ELF-1 (cell line): ENCODE data around the gene LRRC32.

Experiments
- DNase-seq: peaks from one replicate; pipeline ENCODE4 v3.0.0-alpha.2; 2016; ENCODE audit warnings: low read depth, low spot score

LRRC32 gene, protein sequence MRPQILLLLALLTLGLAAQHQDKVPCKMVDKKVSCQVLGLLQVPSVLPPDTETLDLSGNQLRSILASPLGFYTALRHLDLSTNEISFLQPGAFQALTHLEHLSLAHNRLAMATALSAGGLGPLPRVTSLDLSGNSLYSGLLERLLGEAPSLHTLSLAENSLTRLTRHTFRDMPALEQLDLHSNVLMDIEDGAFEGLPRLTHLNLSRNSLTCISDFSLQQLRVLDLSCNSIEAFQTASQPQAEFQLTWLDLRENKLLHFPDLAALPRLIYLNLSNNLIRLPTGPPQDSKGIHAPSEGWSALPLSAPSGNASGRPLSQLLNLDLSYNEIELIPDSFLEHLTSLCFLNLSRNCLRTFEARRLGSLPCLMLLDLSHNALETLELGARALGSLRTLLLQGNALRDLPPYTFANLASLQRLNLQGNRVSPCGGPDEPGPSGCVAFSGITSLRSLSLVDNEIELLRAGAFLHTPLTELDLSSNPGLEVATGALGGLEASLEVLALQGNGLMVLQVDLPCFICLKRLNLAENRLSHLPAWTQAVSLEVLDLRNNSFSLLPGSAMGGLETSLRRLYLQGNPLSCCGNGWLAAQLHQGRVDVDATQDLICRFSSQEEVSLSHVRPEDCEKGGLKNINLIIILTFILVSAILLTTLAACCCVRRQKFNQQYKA

DNA sequence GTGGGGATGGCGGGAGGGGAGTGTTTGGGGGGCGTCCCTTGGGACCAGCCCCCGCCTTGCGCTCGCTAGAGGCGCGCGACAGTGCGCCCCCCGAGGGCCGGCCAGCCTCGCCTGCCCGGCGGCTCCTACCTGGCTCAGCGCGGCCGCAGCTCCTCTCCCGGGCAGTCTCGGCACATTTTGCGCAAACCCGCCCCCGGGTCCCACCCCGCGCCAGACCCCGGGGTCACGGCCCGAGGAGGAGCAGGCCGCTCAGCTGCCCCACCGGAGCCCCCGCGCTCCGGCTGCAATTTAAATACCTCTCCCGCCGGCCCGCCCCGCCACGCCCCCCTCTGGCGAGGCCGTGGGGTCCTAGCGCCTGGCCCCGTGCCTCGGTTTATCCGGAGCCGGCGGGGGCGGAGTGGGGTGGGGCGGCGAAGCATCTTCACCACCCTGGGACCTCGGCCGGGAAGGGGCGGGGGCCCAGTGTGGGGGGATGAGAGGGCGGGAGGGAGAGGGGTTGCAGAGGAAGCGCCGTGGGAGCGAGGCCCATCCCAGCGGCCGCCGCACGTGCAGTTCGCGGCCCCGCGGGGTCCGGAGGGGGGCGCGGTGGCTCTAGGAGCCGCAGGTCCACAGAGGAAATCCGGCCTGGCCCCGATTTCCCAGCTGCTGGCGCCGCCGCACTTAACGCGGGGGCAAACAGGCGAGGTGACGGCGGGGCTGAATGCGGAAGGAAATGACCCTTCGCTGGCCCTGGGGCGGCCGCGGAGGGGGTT is at the start of gene LRRC32:
Gene LRRC32, minus strand, starts transcription at position 263 of the 752 bp plus-strand sequence. CDS start 4,793 bp downstream, outside the sequence.
- peak; percentile 46 for DNase-seq

DNA sequence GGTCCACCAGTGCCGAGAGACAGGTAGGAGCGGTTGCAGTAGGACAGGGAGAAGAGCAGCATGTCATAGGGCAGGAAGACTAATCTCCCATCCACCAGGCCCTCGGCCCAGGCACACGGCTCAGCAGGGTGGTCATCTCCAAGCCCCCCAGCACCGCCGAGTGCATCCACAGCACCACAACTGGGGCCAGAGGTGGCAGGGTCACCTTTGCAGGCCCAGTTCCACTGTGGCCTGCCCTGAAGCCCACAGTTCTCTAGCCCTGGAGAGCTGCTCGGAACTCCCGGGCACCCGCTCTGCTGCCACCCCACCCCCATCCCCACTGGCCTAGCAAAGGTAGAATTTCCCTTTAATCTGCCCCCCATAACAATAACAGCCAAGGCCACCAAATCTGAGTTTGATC is 49.1 kb upstream of the LRRC32 start:
- DNase-seq, result no peak

GRCh38 chr11:76719281-76719680 is 48.7 kb upstream of the LRRC32 start:
- DNase-seq, result no peak

- DNase-seq, result no peak
Measured at GRCh38 chr11:76717816-76718215, 47.3 kb upstream of the LRRC32 start.

DNA sequence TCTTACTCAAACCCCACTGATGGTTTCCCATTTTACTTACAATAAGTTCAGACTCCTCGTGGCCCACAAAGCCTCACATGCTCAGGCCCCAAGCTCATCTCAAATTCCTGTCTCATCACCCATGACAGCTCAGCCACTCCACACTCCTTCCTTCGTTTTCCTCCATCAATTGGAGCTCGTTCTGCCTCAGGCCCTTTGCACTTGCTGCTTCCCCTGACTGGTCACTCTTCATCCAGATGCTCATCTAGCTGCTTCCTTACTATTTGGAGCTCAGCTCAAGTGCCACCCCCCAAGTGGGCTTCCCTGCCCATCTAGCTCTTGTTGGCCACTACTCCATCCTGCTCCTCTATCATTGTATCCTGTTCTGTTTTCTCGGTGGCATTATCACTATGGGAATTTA is 46.8 kb upstream of the LRRC32 start:
- no peak for DNase-seq

- DNase-seq, result no peak
Measured at GRCh38 chr11:76716268-76716667, 45.7 kb upstream of the LRRC32 start.

DNA sequence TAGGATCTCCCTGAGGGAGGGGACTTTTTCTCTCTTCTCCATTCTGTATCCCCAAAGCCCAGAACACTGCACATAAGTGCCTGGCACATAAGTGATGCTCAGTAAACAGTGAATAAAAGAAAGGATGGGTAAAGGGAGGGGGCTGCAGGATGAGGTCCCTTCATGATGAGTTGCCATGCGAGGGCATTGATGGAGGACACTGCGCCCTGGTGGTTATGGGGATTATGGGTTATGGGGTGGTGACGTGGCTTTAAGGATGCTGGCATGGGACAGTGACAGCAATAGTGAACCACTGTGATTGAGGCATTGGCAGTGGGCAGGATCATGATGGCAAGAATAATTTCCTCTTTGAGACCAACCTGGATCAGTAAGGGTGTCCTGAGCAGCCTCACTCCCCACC is 43.9 kb upstream of the LRRC32 start:
- DNase-seq, result no peak

- no peak for DNase-seq
Measured at GRCh38 chr11:76713499-76713898, 43.0 kb upstream of the LRRC32 start.

DNA sequence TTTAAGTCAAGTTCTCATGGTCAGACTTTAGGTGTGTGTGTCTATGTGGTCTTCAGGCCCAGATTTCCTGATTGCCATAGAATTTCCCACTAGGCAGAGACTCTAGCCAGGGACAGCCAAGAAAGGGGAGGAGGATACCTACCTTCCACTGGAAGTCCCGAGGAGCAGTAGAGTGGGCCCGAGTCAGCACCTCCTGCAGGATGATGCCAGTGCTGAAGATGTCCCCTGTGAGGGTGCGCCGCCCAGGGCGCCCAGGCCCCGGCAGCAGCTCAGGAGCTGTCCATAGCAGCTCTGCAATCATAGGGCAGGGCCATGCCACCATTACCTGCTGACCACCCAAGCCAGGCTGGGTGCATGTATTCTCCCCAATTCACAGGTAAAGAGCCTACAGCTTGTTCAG is 41.6 kb upstream of the LRRC32 start:
- DNase-seq, result no peak

GRCh38 chr11:76709756-76710155 is 39.2 kb upstream of the LRRC32 start:
- DNase-seq, result no peak

DNA sequence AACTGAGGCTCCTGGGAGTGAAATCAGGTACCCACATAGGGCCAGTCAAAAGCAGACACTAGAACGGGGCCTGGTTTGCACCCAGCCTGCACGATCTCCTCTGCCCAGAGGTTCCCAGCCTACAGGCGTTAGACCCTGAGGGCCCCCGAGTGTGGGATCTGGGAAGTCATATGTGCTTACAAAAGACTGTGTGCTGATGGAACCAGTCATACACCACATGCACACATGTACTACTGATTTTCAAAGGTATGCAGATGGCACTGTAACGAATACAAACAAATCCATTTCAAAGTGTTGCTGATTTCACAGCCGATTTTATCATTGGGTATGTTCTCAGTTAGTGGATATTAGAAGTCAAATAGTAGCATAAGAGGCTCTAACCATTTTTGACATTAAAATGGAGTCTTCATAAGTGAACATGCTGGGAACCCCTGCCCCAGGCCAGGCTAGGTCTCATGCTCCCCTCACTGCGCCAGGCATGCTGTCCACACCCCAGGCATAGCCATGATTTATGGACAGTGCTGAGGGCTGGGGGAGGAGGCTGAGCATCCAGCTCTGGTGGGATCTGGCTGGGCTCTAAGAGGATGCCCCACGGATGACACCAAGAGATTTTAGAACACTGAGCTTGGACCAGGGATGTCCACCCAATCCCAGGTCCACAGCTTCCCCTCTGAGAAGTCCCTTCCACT is 38.6 kb upstream of the LRRC32 start:
- DNase-seq, result peak; percentile 54

DNA sequence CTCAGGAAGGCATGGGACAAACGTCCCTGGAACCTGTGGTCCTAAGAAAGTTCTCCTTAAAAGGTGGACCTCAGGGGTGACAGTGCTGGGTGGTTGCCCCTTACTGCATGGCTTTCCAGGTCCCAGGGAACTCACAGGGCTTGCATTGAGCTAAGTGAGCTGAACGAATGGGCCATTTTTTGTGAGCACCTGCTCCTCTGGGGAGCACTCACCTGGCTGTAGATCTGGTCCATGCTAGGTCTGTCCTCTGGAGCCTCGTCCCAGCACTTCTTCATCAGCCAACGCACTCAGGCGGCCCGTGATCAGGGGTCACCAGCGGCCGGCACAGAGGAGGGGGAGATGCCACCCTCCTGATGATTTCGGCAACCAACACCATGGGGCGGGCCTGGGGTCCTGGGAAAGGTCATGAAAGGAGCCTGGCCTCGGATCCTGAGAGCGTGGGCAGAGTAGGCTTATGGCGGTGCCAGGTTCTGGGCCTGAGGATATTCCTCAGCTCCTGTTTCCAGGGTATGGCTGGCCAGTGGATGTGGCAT is 36.8 kb upstream of the LRRC32 start:
- DNase-seq, result no peak

GRCh38 chr11:76706667-76707066 is 36.1 kb upstream of the LRRC32 start:
- no peak for DNase-seq

DNA sequence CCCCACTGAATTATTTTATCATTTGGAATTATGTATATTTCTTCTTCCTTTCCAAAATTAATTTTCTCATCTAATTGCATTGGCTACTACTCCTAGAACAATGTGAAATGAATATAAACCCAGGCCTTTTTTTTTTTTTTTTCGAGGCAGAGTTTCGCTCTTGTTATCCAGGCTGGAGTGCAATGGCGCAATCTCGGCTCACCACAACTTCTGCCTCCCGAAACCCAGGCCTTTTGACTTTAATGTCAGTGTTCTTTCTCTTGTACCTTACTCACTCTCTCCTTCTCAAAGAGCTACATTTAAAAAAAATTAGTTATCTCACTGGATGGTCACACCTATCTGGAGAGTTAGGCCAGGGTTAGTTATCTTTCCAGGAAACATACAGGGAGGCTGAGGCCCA is 35.3 kb upstream of the LRRC32 start:
- no peak for DNase-seq

DNA sequence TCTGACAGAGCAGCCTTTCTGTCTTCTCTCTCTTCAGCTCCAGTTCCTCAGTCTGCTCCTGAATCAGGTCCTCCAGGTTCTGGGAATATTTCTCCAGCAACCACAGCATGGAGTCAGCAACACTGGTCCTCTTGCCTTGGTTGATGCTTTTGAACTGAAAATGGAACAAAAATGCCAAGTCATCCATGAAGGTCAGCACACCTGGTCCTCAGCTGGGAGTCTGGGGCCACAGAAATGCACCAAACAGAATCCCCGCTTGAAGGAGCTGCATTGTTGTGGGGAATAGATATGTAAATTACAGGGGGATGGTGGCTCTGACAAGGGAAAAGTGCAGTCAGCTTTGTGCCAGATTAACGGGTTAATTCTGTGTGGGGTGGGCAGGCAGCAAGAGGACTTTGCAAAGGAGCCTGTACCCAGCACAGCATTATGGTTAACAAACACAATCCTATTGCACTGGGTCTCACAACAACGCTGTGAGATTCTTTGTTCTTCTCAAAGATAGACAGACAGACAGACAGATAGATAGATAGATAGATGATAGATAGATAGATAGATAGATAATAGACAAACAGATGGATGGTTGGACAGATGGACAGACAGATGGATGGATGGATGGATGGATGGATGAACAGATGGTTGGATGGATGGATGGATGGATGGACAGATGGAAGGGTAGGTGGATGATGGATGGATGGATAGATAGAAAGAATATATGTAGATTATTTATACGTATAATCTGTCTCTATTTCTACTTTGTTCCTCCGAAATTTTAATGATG is 33.8 kb upstream of the LRRC32 start:
- peak; percentile 43 for DNase-seq

- no peak for DNase-seq
Measured at GRCh38 chr11:76703707-76704106, 33.2 kb upstream of the LRRC32 start.

- peak; percentile 47 for DNase-seq
Measured at GRCh38 chr11:76702336-76703128, 32.0 kb upstream of the LRRC32 start.

DNA sequence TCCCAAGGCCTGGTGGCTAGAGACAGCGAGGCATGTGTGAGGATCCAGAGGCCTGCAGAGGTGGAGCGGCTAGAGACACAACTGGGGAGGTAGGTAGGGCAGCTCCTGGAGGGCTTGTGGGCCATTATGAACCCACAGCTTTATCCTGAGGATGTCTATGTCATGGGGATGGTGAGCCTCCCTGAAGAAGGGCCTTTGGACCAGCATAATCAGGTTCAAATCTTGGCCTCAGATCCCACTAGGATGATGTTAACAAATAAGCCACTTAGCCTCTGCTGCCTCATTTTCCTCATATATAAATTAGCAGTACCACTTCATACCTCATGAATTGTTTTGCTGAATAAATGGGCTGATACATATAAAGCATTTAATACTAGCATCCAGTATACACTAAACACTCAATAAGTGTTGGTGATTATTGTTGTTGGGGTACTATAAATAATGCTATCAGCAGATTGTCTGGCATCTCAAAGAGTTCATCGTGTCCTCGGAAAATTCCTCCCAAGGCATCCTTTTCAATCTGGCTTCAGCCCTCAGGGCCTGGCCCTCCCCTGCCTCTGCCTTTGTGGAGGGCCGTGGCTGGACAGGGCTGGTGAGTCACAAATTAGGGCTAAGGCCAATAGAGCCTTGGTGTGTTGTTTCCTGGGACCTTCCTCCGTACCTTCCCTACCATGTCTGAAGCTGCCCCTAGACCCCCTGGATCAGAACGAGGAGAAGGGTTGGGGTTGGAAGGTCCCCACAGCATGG is 30.9 kb upstream of the LRRC32 start:
- peak; percentile 77 for DNase-seq
